ENCODE measurements around the gene ABCC9.

- TF ChIP-seq CTCF (IDR thresholded peaks at IDR 0.05 in 4 of 5, conservative IDR thresholded peaks at IDR 0.05 in 1 of 5) (no peak), POLR2A (IDR thresholded peaks at IDR 0.05) (no peak)
Observed at GRCh38 chr12:21797539-21797938, 143.7 kb downstream of the ABCC9 start.
